GM21529 (cell line): ENCODE results near the gene TMEM232.
A peak's percentile ranks its signal among the peaks of the same experiment; 100 is the strongest.

Source experiments
- ATAC-seq: cut with Tn5 transposase; IDR thresholded peaks from one replicate; pipeline ENCODE4 v1.9.1; 2021; ENCODE audit not compliant: unreplicated experiment

The TMEM232 gene

DNA sequence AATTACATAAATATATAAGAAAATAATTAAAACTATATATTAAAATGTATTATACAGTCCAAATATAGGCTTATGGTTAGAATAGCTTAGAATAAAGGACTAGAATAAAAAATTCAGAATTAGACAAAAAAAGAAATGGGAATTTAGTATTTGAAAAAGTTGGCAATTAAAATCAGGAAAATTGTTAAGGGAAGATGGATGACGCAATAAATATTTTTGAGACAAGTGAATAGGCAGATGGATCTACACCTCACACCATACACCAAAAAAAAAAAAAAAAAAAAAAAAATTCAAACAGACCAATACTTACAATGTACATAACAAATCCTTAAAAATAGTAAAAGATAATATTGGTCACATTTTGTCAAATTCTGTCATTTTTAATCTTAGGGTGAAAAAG lies 200.7 kb downstream of the TMEM232 start:
- no peak for ATAC-seq

DNA sequence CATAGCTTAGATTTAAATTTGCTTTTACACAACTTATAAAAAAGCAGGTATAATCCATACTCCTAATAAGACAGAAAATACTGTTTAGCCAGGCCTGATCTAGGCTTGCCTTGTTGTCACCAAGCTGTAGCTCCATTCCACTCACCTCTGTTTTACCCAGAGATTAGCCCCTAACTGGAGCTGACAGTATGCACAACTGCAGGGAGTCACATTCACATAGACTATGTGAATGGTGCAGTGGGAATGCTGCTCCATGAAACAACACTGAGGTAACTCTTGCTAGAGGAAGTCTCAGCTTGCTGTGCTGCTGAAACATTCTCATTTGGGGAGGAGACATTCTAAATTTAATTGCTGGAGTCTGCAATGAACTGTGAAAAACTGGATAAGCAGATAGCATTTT lies 209.1 kb downstream of the TMEM232 start:
- no peak for ATAC-seq

DNA sequence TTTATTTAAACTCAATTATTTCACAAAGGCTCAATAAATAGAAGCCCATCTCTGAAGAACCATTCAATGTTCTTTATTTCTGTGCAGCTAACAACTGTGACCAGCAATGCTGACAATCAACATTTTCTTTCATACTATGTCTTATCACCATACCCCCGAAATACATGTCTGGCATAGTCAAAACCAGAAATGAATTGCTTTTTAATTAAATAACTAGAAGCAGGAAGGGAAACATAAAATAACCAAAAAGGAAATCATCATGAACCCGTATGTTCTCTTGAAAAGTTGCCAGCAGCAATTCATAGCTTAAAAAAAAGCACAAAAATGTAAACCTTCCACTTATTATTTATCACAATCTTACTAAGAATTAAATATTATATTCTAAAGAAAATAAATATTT lies 212.4 kb downstream of the TMEM232 start:
- ATAC-seq, result no peak

DNA sequence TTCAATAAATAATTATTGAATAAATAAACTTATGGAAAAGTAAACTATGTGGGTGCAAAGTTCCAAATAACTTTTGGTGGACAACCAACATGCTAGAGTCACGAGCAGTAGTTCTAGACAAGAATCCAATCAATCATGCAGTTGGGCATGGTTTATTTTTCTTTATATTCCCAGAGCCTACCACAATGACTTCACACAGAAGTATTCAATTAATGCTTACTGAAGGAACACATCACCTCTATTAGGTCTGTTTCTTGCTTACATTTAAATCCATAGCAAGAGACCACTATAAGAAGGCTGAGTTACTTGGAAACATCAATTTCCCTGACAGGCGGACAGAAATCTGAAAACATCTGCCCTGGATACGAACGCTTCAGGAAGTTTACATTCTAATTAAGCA lies 214.2 kb downstream of the TMEM232 start:
- no peak for ATAC-seq

- no peak for ATAC-seq
Measured at GRCh38 chr5:110510146-110510545, 216.3 kb downstream of the TMEM232 start.

- no peak for ATAC-seq
Measured at GRCh38 chr5:110507972-110508371, 218.5 kb downstream of the TMEM232 start.

DNA sequence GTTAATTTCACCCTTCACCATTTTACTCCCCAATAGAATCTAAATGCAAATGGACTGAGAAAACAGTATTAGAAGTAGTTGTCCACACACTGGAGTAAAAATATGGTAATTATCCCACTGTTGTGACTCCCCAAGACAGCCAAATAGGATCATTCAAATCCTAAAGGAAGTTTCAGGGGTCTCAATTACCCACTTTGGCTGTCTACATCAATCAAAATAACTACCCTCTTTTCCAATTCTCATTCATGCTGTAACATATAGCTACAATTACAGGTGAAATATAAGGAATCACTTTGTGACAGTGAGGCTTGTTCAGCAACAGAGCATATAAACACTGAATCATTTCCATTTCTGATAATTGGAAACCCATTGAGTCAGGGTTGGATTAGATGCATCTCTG lies 220.1 kb downstream of the TMEM232 start:
- ATAC-seq, result no peak

DNA sequence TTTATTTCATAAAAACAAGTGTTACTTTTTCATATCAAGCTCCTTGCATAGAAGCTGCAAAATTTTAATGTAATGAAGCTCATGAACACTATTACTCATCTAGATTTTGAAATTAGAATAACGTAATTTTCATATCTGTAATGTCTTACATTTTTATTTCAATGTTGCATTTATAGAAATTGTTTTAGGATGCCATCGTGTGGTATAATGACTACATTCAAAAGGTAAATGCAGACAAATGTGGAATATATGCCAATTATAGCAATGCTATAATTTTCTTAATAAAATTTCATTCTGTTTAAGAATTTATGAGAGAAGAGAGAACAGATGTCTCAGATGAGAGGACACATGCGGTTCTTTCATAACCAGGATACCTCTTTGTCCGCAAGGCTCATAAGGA lies 230.2 kb downstream of the TMEM232 start:
- ATAC-seq, result no peak

GRCh38 chr5:110492446-110492845 lies 234.0 kb downstream of the TMEM232 start:
- ATAC-seq, result no peak

- no peak for ATAC-seq
Measured at GRCh38 chr5:110478895-110479294, 247.6 kb downstream of the TMEM232 start.

DNA sequence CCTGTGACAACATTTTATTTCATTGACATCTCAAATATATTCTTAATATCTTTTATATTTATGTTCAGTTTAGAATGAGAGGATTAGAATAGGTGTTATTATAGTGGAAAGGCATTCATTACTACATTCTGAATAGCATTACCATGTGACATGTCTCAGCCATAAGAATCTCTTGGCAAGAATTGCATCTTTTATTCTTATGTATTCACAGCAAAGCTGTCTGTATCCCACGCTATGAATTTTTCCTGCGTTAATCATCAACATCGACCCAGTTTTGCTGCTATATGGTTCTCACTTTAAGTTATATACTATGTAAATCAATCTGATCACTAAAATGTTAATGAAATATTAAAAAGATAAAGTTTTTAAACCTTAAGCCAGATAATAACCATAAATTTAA lies 248.6 kb downstream of the TMEM232 start:
- no peak for ATAC-seq

DNA sequence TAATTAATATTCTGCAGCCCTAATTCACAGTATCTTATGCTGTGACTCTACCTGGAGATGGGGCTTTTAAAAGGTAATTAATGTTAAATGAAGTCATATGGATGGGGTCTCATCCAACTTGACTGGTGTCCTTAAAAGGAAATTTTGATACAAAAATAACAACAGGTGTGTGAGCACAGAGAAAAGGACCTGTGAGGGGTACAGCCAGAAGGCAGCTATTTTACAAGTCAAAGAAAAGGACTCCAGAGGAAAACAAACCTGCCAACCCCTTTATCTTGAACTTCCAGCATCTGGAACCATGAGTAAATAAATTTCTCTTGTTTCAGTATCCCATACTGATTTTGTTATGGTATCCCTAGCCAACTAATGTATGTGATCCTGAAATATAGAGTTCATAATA lies 250.3 kb downstream of the TMEM232 start:
- ATAC-seq, result no peak

GRCh38 chr5:110475529-110475928 lies 250.9 kb downstream of the TMEM232 start:
- no peak for ATAC-seq

DNA sequence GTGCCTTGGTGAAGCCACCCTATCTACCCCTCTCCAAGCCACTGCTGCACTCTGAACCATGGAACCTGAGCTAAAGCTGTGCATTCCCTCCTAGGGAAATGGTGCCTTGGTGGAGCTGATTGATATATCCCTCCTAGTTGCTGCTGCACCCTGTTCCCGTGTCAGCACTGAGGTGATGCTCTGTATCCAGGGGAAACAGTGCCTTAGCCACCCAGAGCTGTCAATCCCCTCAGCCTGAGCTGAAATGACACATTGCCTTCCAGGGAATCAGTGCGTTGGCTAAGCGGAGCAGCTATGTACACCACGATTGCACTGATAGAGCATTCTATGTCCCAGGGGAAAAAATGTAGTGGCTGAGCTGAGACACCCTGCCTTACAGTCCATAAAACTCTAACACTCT lies 257.0 kb downstream of the TMEM232 start:
- no peak for ATAC-seq

DNA sequence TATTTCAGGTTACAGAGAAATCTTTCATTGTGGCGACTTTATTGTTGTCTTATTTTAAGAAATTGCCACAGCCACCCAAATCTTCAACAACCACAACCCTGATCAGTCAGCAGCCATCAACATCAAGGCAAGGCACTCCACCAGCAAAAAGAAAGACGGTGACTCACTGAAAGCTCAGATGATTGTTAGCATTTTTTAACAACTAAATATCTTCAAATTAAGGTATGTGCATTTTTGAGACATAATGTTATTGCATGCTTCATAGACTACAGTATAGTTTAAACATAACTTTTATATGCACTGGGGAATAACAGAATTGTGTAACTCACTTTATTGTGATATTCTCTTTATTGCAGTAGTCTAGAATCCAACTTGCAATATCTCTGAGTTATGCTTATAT lies 263.4 kb downstream of the TMEM232 start:
- no peak for ATAC-seq

DNA sequence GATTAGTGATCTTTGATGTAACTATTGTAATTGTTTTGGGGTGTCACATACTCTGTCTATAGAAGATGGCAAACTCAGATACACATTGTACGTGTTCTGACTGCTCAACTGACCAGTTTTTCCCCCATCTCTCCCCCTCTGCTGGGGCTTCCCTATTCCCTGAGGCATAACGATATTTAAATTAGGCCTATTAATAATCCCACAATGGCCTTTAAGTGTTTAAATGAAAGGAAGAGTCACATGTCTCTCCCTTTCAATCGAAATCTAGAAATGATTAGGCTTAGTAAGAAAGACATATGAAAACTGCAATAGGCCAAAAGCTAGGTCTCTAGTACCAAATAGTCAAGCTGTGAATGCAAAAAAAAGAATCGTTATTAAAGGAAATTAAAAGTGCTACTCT lies 265.6 kb downstream of the TMEM232 start:
- no peak for ATAC-seq

DNA sequence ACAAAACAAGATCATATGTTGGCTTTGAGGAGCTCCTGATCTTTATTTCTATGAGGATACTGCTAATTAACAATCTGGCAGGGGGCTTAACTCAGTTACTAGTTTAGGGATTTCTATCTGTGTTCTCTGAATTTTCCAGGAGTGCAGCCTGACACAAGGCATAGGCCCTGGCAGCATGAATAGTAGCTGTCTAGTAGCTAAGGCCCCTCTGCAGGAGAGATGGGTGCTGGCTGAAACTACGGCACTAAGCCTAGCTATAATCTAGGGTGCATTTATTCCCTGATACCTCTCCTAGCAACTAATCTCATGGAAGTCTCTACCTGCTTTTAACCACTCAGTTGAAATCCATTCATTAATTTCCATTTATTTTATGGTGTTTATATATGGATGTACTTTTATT lies 268.2 kb downstream of the TMEM232 start:
- no peak for ATAC-seq

- ATAC-seq, result no peak
Measured at GRCh38 chr5:110442856-110443255, 283.6 kb downstream of the TMEM232 start.

DNA sequence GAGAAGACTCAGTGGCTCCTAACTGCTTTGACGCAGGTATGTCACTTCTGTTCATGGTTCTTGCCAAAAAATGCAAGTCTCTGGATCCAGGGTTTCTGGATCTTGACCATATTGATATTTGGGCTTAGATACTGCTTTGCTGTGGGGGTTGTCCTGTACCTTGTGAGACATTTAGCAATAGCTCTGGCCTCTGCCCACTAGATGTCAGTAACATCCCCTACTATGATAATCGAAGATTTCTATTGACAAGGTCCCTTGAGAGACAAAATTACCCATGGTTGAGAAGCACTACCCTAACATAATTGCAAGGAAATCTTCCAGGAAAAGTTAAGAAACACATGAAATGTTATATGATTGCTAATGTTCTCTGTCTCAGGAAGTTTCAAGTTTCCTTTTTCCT lies 285.4 kb downstream of the TMEM232 start:
- peak; percentile 68 for ATAC-seq

- ATAC-seq, result no peak
Measured at GRCh38 chr5:110440058-110440457, 286.4 kb downstream of the TMEM232 start.

- no peak for ATAC-seq
Measured at GRCh38 chr5:110439296-110439695, 287.2 kb downstream of the TMEM232 start.

DNA sequence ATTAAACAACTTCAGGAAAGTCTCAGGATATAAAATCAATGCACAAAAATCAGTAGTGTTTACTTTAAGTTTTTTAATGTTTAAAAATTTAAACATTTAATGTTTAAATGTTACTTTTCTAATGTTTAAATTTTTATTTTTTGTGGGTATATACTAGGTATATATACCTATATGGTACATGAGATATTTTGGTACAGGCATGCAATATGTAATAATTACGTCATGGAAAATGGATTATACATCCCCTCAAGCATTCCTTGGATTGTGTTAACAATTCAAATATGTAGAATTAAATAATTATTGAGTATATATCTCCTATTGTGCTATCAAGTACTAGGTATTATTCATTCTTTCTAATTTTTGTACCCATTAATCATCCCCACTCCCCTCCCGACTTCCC lies 291.3 kb downstream of the TMEM232 start:
- no peak for ATAC-seq

- no peak for ATAC-seq
Measured at GRCh38 chr5:110431603-110432002, 294.9 kb downstream of the TMEM232 start.

DNA sequence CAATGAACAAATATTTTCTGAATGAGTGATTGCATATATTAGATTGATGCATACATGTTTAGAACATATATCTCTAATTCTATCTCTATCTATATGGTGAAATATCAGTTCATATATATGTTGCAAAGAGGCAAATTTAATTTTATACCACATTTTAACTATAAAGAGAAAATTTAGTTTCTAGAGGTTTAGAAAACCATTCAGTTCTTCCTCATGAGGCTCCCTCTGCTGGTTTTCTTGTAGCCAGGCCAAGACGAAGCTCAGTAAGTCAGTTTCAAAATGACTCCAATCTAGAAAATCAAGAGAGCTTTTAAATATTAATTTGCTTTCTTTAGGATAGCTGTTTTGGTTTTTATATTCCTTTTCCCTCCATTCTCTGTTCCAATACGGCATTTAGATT lies 312.1 kb downstream of the TMEM232 start:
- ATAC-seq, result peak; percentile 45
